Measurements from ENCODE around the gene CD79B.

DNA sequence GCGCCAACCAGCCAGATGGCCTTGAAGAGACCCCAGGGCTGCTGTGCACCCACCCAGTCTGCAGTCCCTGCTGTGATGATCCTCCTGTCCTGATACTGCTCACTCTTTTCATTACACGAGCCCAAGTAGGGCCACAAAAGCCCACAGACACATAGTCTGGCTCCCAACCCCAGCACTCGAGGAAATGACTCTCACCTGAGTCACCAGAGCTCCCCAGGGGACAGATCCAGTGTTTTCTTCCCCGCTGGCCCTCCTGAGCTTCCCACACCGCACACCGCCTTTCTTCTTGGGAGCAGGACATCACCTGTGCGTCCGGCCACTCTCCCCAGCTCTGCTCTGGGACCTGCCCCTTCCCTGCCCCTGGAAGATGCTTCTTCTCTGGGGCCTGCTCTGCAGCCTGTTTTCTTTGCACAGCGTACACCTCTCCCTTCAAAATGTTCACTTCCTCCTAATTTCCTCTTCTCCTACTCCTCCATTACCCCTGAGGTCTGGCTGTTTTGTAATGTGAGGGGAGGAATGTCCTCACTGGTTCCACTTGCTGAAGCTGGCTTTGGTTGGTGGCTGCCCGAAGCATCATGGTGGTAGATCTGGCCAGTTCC is 42.6 kb upstream of the CD79B start:
- no peak for TF ChIP-seq CTCF (conservative IDR thresholded peaks at IDR 0.05; ENCODE audit: low read depth, low read length)
- no peak for TF ChIP-seq EZH2 (IDR thresholded peaks at IDR 0.05; ENCODE audit: low read length, unreplicated experiment)

Data from PC-3 (cell line).